DMS53 treated with DMSO at 0.1 percent for 48 hours (cell line): ENCODE measurements around the gene KDF1.

Experiments
- DNase-seq: peaks from one replicate; lab custom pipeline; 2025; ENCODE audit not compliant: unreplicated experiment; lab: John Stamatoyannopoulos, UW

The KDF1 gene

DNA sequence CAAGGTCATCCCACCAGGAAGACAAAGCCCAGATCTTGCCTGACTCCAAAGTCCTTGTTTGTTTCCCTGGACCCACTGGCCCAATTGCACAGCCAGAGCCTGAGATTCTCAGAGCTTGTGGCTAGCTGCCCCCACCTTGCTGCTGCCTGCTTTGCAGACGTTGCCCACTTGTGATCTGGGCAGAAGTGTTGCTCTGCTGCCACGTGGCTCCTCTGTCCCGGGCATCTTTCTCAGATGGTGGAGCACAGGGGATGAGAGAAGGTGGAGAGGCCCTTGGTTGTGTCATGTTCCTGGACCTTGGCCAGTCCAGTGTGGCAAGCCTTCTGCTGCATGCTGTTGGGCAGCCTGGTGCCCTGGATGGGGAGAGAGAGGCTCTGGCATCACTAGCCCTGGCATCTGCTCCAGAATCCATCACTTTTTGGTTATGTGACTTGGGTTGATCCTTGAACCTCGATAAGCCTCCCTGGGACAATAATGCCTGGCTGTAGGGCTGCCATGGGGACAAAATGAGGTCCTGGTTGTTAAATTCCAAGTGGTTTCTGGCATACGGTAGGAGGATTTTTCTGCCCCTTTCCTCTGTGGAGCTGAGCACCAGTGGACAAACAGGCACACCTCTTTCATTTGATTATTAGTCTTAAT is 44.9 kb downstream of the KDF1 start:
- DNase-seq = peak; percentile 33

DNA sequence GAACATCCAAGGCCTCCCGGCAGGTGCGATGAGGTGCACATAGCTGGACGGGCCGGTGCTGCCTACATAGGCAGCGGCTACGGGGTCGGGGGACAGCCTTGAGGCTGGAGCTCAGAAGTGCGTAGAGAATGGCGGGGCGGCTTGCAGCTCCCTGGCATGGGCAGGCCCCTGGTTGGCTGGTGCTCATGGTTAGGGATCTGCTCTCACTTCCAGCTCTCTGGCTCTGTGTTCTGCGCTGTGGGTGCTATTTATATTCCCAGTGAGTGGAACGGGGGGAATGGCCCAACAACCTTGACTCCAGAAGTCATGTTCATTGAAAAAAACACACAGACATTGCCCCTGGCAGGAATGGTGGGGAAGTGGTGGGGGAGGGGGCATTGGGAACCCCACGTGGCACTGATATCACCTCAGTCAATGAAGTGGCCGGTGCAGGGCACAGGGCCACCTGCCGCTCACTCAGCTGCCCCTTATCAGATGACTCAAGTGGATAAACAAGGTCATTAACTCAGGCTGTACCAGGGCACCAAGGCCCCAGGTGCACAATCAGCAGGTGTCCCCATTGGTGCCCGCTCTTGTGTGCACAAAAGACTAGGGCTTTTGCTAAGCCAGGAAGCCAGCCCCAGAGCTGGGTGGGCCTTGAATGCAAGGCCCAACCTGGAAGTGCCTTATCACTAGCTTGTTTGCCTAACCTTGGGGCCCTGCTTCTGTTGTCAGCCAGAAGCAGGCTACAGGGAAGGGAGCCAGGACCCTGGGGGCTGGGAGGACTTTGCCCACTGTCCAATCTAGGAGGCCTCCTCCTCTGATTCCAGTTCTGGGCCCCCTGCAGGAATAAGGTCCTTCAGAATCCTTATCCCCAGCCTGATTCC is 46.3 kb downstream of the KDF1 start, which contains the start of gene NR0B2:
Gene NR0B2, minus strand, starts transcription at position 222 of the 866 bp plus-strand sequence. Its CDS starts 35 bp downstream, at position 187.
- DNase-seq = peak; percentile 99

- no peak for DNase-seq
Observed at GRCh38 chr1:26913389-26913753, 46.9 kb downstream of the KDF1 start.

DNA sequence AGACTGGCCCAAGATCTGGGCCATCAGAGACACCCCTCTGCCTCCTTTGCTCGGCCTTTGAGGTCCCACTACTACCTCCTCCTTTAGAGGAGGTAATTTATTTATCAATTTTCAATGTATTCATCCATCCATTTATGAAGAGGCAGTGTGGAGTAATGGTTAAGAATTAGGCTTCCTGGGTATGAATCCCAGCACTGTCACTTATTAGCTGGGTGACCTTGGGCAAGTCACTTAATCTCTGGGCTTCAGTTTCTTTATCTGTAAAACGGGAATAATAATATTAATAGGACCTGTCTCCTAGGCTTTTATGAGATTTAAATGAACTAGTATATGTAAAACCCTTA is 48.1 kb downstream of the KDF1 start:
- DNase-seq = no peak

GRCh38 chr1:26911399-26912146 is 48.7 kb downstream of the KDF1 start:
- no peak for DNase-seq

- no peak for DNase-seq
Observed at GRCh38 chr1:26910343-26911160, 49.7 kb downstream of the KDF1 start.

GRCh38 chr1:26909951-26910342 is 50.3 kb downstream of the KDF1 start:
- DNase-seq = no peak

GRCh38 chr1:26907071-26907917 is 53.0 kb downstream of the KDF1 start:
- DNase-seq = peak; percentile 91

GRCh38 chr1:26900815-26901511 is 59.3 kb downstream of the KDF1 start:
- no peak for DNase-seq

DNA sequence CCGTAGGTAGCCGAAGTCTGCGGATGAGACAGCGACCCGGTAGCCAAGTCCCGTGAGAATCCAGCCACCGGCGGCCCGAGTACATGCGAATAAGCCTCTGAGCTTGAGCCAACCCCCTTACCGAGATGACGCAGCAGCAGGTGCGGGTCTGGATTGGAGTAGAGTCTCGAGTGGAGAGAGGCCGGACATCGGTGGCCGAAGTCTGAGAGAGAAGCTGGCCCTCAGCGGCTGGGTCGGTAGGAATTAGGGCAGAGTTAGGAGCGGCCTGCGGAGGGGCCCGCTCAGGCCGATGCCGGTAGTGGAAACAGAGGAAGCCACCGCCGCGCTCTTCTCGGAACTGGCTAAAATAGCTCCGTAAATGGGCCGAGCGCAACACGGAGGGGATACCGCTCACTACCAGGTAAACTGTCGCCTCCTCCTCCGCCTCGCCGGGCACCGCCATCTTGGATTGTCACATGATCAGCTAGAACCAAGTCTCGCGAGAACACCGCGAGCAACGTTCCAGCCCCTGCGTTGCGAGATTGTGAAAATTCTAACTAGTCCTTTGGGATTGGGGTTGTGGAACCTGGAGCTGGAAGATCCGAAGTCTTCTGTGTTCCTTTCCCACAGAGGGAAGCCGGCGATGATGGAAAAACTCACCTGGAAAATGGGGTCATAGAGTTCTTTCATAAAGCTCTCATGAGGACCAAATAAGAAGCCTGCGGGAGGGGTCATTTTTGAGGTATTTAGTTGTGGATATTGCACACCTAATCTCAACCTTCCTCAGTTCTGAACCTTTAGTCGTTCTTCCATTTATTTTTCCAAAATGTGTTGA is 60.1 kb downstream of the KDF1 start, which contains the start of gene GPATCH3:
Gene GPATCH3, minus strand, starts transcription at position 467 of the 814 bp plus-strand sequence. Its CDS starts 25 bp downstream, at position 442.
- peak; percentile 80 for DNase-seq
